H9 (cell line): ENCODE measurements around the gene CERS1. TPM values are rescaled to one million over a fixed set of nuclear protein-coding genes. Genes with fewer than 3 reads are reported as not detected.

Source experiments
- DNase-seq: peaks from one replicate; pipeline ENCODE4 v3.0.0-alpha.2; 2017
- H2AFZ ChIP-seq: one replicate; pipeline ENCODE4 v1.6.1; 2013; ENCODE audit warnings: mild to moderate bottlenecking, low read length, control low read depth, moderate library complexity
- H2AK5ac ChIP-seq: 2 replicates; pipeline ENCODE4 v1.6.1; 2013; ENCODE audit warnings: low read length, control low read depth, mixed read lengths; ENCODE audit not compliant: insufficient read length
- H2BK120ac ChIP-seq: one replicate; pipeline ENCODE4 v1.6.1; 2013; ENCODE audit warnings: low read depth, mild to moderate bottlenecking, low read length, control low read depth, inconsistent platforms; ENCODE audit not compliant: poor library complexity, severe bottlenecking
- H2BK12ac ChIP-seq: 2 replicates; pipeline ENCODE4 v1.6.1; 2013; ENCODE audit warnings: low read length, control low read depth, mixed read lengths, low read depth; ENCODE audit not compliant: insufficient read length
- H2BK15ac ChIP-seq: 2 replicates; pipeline ENCODE4 v1.6.1; 2013; ENCODE audit warnings: low read depth, low read length, control low read depth
- H2BK20ac ChIP-seq: one replicate; pipeline ENCODE4 v1.6.1; 2013; ENCODE audit warnings: low read depth, mild to moderate bottlenecking, low read length, control low read depth, inconsistent platforms; ENCODE audit not compliant: poor library complexity, severe bottlenecking
- H2BK5ac ChIP-seq: 2 replicates; pipeline ENCODE4 v1.6.1; 2013; ENCODE audit warnings: low read length, control low read depth, mixed read lengths; ENCODE audit not compliant: insufficient read length
- H3K14ac ChIP-seq: 2 replicates; pipeline ENCODE4 v1.6.1; 2013; ENCODE audit warnings: low read length, control low read depth; ENCODE audit not compliant: insufficient read depth
- H3K18ac ChIP-seq: 2 replicates; pipeline ENCODE4 v1.6.1; 2013; ENCODE audit warnings: low read depth, mild to moderate bottlenecking, mixed read lengths, low read length, control low read depth; ENCODE audit not compliant: insufficient read length
- H3K23ac ChIP-seq: 2 replicates; pipeline ENCODE4 v1.6.1; 2013; ENCODE audit warnings: low read length, control low read depth, mixed read lengths, low read depth; ENCODE audit not compliant: insufficient read length
- H3K23me2 ChIP-seq: 2 replicates; pipeline ENCODE4 v1.6.1; 2013; ENCODE audit warnings: low read depth, mild to moderate bottlenecking, mixed read lengths, low read length, control low read depth; ENCODE audit not compliant: insufficient read length, poor library complexity, severe bottlenecking
- H3K27ac ChIP-seq: 2 replicates; pipeline ENCODE4 v1.5.1; 2013; ENCODE audit warnings: low read length, control low read depth, mixed read lengths, low read depth; ENCODE audit not compliant: insufficient read length
- H3K27me3 ChIP-seq: 2 replicates; pipeline ENCODE4 v1.6.1; 2013; ENCODE audit warnings: low read length, control low read depth, inconsistent platforms; ENCODE audit not compliant: insufficient read depth
- H3K4ac ChIP-seq: 2 replicates; pipeline ENCODE4 v1.6.1; 2013; ENCODE audit warnings: low read depth, mild to moderate bottlenecking, control low read depth, inconsistent platforms, low read length, moderate library complexity
- H3K4me1 ChIP-seq: 2 replicates; pipeline ENCODE4 v1.6.1; 2013; ENCODE audit warnings: low read length, control low read depth, inconsistent platforms; ENCODE audit not compliant: insufficient read depth
- H3K4me2 ChIP-seq: 2 replicates; pipeline ENCODE4 v1.6.1; 2013; ENCODE audit warnings: low read length, control low read depth, mixed read lengths; ENCODE audit not compliant: insufficient read length, insufficient read depth
- H3K56ac ChIP-seq: 2 replicates; pipeline ENCODE4 v1.6.1; 2013; ENCODE audit warnings: low read depth, mild to moderate bottlenecking, mixed read lengths, low read length, control low read depth; ENCODE audit not compliant: insufficient read length
- H3K79me1 ChIP-seq: 2 replicates; pipeline ENCODE4 v1.6.1; 2013; ENCODE audit warnings: low read depth, mild to moderate bottlenecking, moderate library complexity, low read length, control low read depth, inconsistent platforms; ENCODE audit not compliant: insufficient read depth, poor library complexity, severe bottlenecking
- H3K79me2 ChIP-seq: 2 replicates; pipeline ENCODE4 v1.6.1; 2013; ENCODE audit warnings: low read length, control low read depth, inconsistent platforms; ENCODE audit not compliant: insufficient read depth
- H3K9ac ChIP-seq: 2 replicates; pipeline ENCODE4 v1.6.1; 2013; ENCODE audit warnings: low read length, control low read depth, mixed read lengths; ENCODE audit not compliant: insufficient read length; ENCODE audit errors: extremely low read depth
- H3K9me3 ChIP-seq: one replicate; pipeline ENCODE4 v1.6.1; 2013; ENCODE audit warnings: low read depth, low read length, inconsistent platforms; ENCODE audit not compliant: control insufficient read depth
- H3T11ph ChIP-seq: one replicate; pipeline ENCODE4 v1.6.1; 2013; ENCODE audit warnings: mild to moderate bottlenecking, low read length, control low read depth, inconsistent platforms
- H4K20me1 ChIP-seq: one replicate; pipeline ENCODE4 v1.6.1; 2013; ENCODE audit not compliant: control insufficient read depth, insufficient read length, insufficient read depth
- H4K5ac ChIP-seq: 2 replicates; pipeline ENCODE4 v1.6.1; 2013; ENCODE audit warnings: low read depth, mild to moderate bottlenecking, mixed read lengths, low read length, control low read depth; ENCODE audit not compliant: insufficient read length
- H4K8ac ChIP-seq: replicated peaks from 2 replicates; pipeline ENCODE4 v1.6.1; 2013; ENCODE audit warnings: low read length, control low read depth, mixed read lengths, low read depth; ENCODE audit not compliant: insufficient read length
- H4K91ac ChIP-seq: 2 replicates; pipeline ENCODE4 v1.6.1; 2013; ENCODE audit warnings: low read depth, mild to moderate bottlenecking, moderate library complexity, mixed read lengths, low read length, control low read depth; ENCODE audit not compliant: insufficient read length
- H3K27ac Mint-ChIP-seq, 3 experiments: 2 replicates in 2 of 3; 3 replicates in 1 of 3; pipeline ENCODE4 v1.8.0; 2020 to 2021; ENCODE audit warnings: mixed read lengths in 3 of 3, mild to moderate bottlenecking in 1 of 3, moderate library complexity in 1 of 3
- H3K27me3 Mint-ChIP-seq: 2 replicates; pipeline ENCODE4 v1.8.0; 2021; ENCODE audit warnings: low read depth, mild to moderate bottlenecking, moderate library complexity, mixed read lengths
- H3K36me3 Mint-ChIP-seq, 3 experiments: 2 replicates in 2 of 3; 3 replicates in 1 of 3; pipeline ENCODE4 v1.8.0; 2020 to 2021; ENCODE audit warnings: low read depth in 3 of 3, mixed read lengths in 3 of 3; ENCODE audit not compliant: insufficient read depth in 1 of 3
- H3K4me1 Mint-ChIP-seq, 2 experiments: 2 replicates each; pipeline ENCODE4 v1.8.0; 2020; ENCODE audit warnings: mixed read lengths in 2 of 2
- H3K4me3 Mint-ChIP-seq, 2 experiments: 2 replicates in 1 of 2; 3 replicates in 1 of 2; pipeline ENCODE4 v1.8.0; 2020 to 2021; ENCODE audit warnings: mild to moderate bottlenecking in 2 of 2, mixed read lengths in 2 of 2, moderate library complexity in 1 of 2
- H3K9me3 Mint-ChIP-seq, 2 experiments: 2 replicates in 1 of 2; 3 replicates in 1 of 2; pipeline ENCODE4 v1.8.0; 2020; ENCODE audit warnings: mild to moderate bottlenecking in 2 of 2, mixed read lengths in 2 of 2, moderate library complexity in 1 of 2
- WGBS: extraction: QIAGEN DNeasy Blood & Tissue Kit; methylation state at CpG from one replicate; pipeline ENCODE4 v1.1.7; 2013; ENCODE audit warnings: missing lambda C conversion rate, low lambda C conversion rate, mixed read lengths; ENCODE audit not compliant: insufficient read length; ENCODE audit errors: extremely low coverage; 5-methylcytosine and 5-hydroxymethylcytosine counted together
- total RNA-seq: library from RNA; stranded (reverse); gene quantifications from 2 replicates; pipeline ENCODE4 v1.2.1, GENCODE V29; 2021
- TF ChIP-seq, protein P1 (sequence below): fragments of 200-600 bp; sonication (generic); conservative IDR thresholded peaks from 3 replicates; pipeline ENCODE4 v1.8.0; 2021; ENCODE audit warnings: antibody characterized with exemption, mild to moderate bottlenecking

CERS1 gene
- total RNA-seq, 1 experiment from 2014 or later = 19.3 TPM

GRCh38 chr19:18852648-18853047 lies 43.3 kb downstream of the CERS1 start:
- Histone ChIP-seq H3K9me3 (no peaks in the 10 kb centered on the region), H2AK5ac (no peak overlapping the region), H2BK12ac (no peak overlapping the region), H3K14ac (no peak overlapping the region), H3K23me2 (no peaks in the 10 kb centered on the region), H3K56ac (no peak overlapping the region), H3K4me1 (no peaks in the 10 kb centered on the region), H2BK15ac (no peak overlapping the region), H2BK20ac (no peak overlapping the region), H4K20me1 (no peaks in the 10 kb centered on the region), H3K27ac (no peak overlapping the region), H4K91ac (no peak overlapping the region), H2AFZ (no peak overlapping the region), H4K8ac (no peak overlapping the region), H3K4me2 (no peak overlapping the region), H4K5ac (no peak overlapping the region), H3K27me3 (no peaks in the 10 kb centered on the region), H3K4ac (no peak overlapping the region), H3K18ac (no peak overlapping the region), H3T11ph (no peak overlapping the region), H3K23ac (no peak overlapping the region), H3K9ac (no peak overlapping the region), H2BK120ac (no peak overlapping the region), H3K79me2 (no peaks in the 10 kb centered on the region; the same call in 1 of the 2 replicates), H3K79me1 (peaks cover 5% of the 10 kb centered on the region), H2BK5ac (no peak overlapping the region)
- Mint-ChIP-seq H3K4me1 (no peaks in the 10 kb centered on the region), H3K27me3 (no peaks in the 10 kb centered on the region), H3K27ac (no peak overlapping the region), H3K4me3 (no peak overlapping the region), H3K36me3 (peaks cover 58 to 97% (median 91%) of the 10 kb centered on the region in 3 experiments), H3K9me3 (no peaks in the 10 kb centered on the region; a peak in 1 of 5 replicates)
- TF ChIP-seq, protein P1, sequence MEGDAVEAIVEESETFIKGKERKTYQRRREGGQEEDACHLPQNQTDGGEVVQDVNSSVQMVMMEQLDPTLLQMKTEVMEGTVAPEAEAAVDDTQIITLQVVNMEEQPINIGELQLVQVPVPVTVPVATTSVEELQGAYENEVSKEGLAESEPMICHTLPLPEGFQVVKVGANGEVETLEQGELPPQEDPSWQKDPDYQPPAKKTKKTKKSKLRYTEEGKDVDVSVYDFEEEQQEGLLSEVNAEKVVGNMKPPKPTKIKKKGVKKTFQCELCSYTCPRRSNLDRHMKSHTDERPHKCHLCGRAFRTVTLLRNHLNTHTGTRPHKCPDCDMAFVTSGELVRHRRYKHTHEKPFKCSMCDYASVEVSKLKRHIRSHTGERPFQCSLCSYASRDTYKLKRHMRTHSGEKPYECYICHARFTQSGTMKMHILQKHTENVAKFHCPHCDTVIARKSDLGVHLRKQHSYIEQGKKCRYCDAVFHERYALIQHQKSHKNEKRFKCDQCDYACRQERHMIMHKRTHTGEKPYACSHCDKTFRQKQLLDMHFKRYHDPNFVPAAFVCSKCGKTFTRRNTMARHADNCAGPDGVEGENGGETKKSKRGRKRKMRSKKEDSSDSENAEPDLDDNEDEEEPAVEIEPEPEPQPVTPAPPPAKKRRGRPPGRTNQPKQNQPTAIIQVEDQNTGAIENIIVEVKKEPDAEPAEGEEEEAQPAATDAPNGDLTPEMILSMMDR = no peak
- WGBS = no CpG with 5 or more reads among the region's 12 CpGs
- no peak for DNase-seq
